Breast epithelium (tissue), 4 donors: ENCODE measurements around the gene CABLES2. TPM values are rescaled to one million over a fixed set of nuclear protein-coding genes. Genes with fewer than 3 reads are reported as not detected.

Experiments used
- DNase-seq, 2 donors: peaks; one replicate each; pipeline ENCODE4 v3.0.0-alpha.2; 2019; ENCODE audit warnings: low spot score in 2 of 2
- H3K27ac ChIP-seq, 2 donors: fragments of 200-600 bp; sonication (generic) in 1 of 2; one replicate each; pipeline ENCODE4 v1.5.1; 2016 to 2019; ENCODE audit warnings: mild to moderate bottlenecking in 1 of 2
- H3K27me3 ChIP-seq, 2 donors: fragments of 200-600 bp; sonication (generic) in 1 of 2; one replicate each; pipeline versions ENCODE4 v1.5.1 to v1.6.0; 2017 to 2019; ENCODE audit warnings: control low read depth in 1 of 2, mild to moderate bottlenecking in 1 of 2
- H3K36me3 ChIP-seq: fragments of 200-600 bp; one replicate; pipeline ENCODE4 v1.5.1; 2019
- H3K4me1 ChIP-seq, 2 donors: fragments of 200-600 bp; sonication (generic); one replicate each; pipeline ENCODE4 v1.5.1; 2016 to 2019; ENCODE audit warnings: control low read depth in 1 of 2
- H3K4me3 ChIP-seq, 3 donors: fragments of 200-600 bp; sonication (generic); 1 replicate in 2 of 3; 2 replicates in 1 of 3; pipeline ENCODE4 v1.5.1; 2016 to 2019; ENCODE audit warnings: mild to moderate bottlenecking in 3 of 3, moderate library complexity in 2 of 3
- H3K9me3 ChIP-seq, 2 donors: fragments of 200-600 bp; sonication (generic) in 1 of 2; one replicate each; pipeline ENCODE4 v1.5.1; 2016 to 2019; ENCODE audit warnings: control low read depth in 1 of 2
- CTCF ChIP-seq, 3 donors: fragments of 450-650 bp; IDR thresholded peaks; one replicate each; pipeline ENCODE4 v1.5.1; 2016 to 2017; ENCODE audit warnings: antibody characterized with exemption in 3 of 3, mild to moderate bottlenecking in 3 of 3, moderate library complexity in 3 of 3
- POLR2A ChIP-seq: fragments of 450-650 bp; IDR thresholded peaks from one replicate; pipeline ENCODE4 v1.6.1; 2016; ENCODE audit warnings: antibody characterized with exemption, mild to moderate bottlenecking, moderate library complexity
- POLR2AphosphoS5 ChIP-seq, 3 donors: sonication (generic); formaldehyde crosslinking; IDR thresholded peaks; one replicate each; pipeline ENCODE4 v1.6.1; 2017; ENCODE audit warnings: antibody characterized with exemption in 3 of 3
- intact Hi-C: fragments of 100-400 bp; cut with DNase I; formaldehyde crosslinking; loops from one replicate; pipeline ENCODE4 v1.15.1; 2023; ENCODE audit warnings: low total_unique reads
- total RNA-seq, 3 donors: library from RNA; depleted of rRNA; stranded (reverse); fragments of >200 nt; gene quantifications; one replicate each; pipeline ENCODE4 v1.1.0, GENCODE V29; 2016

The CABLES2 gene
- total RNA-seq, 3 donors from 2014 or later: 1.8 to 3.2 (median 2.9) TPM

- no peaks in the 10 kb centered on the region for H3K36me3 ChIP-seq
- TF ChIP-seq CTCF (IDR thresholded peaks at IDR 0.05): no peak
- TF ChIP-seq POLR2A: no peak
- TF ChIP-seq POLR2AphosphoS5 (IDR thresholded peaks at IDR 0.05): no peak
- H3K27me3 ChIP-seq: no peaks in the 10 kb centered on the region
- intact Hi-C loops: no loop called here
- H3K4me1 ChIP-seq: peaks cover 11 to 12% of the 10 kb centered on the region in 2 donors
- no peak for DNase-seq
- H3K4me3 ChIP-seq: no peak overlapping the region
- H3K9me3 ChIP-seq: no peaks in the 10 kb centered on the region
- H3K27ac ChIP-seq: no peak overlapping the region
These were observed 3.8 kb downstream of the CABLES2 start for GRCh38 chr20:62403331-62403730.

- H3K4me1 ChIP-seq: peaks cover 10 to 12% of the 10 kb centered on the region in 2 donors
- intact Hi-C loops: no loop called here
- H3K27ac ChIP-seq: no peak overlapping the region
- no peak for TF ChIP-seq POLR2AphosphoS5 (IDR thresholded peaks at IDR 0.05)
- TF ChIP-seq POLR2A: no peak
- no peak for TF ChIP-seq CTCF (IDR thresholded peaks at IDR 0.05)
- H3K4me3 ChIP-seq: no peak overlapping the region
- DNase-seq: no peak
- H3K36me3 ChIP-seq: no peaks in the 10 kb centered on the region
- H3K9me3 ChIP-seq: no peaks in the 10 kb centered on the region
- H3K27me3 ChIP-seq: no peaks in the 10 kb centered on the region
These were observed 4.5 kb downstream of the CABLES2 start for GRCh38 chr20:62402456-62403150.

GRCh38 chr20:62401331-62401779 is 5.7 kb downstream of the CABLES2 start:
- no peaks in the 10 kb centered on the region for H3K36me3 ChIP-seq
- H3K4me3 ChIP-seq: no peak overlapping the region
- no peaks in the 10 kb centered on the region for H3K27me3 ChIP-seq
- H3K4me1 ChIP-seq: peaks cover 7 to 11% of the 10 kb centered on the region in 2 donors
- no peak for TF ChIP-seq POLR2A
- no peak for TF ChIP-seq CTCF (IDR thresholded peaks at IDR 0.05)
- TF ChIP-seq POLR2AphosphoS5 (IDR thresholded peaks at IDR 0.05): no peak
- H3K9me3 ChIP-seq: no peaks in the 10 kb centered on the region
- intact Hi-C loops: no loop called here
- no peak overlapping the region for H3K27ac ChIP-seq
- DNase-seq: no peak

- no peak overlapping the region for H3K4me3 ChIP-seq
- H3K36me3 ChIP-seq: no peaks in the 10 kb centered on the region
- TF ChIP-seq CTCF (IDR thresholded peaks at IDR 0.05): no peak
- TF ChIP-seq POLR2AphosphoS5 (IDR thresholded peaks at IDR 0.05): no peak
These were observed 6.5 kb downstream of the CABLES2 start for GRCh38 chr20:62400541-62400940.

GRCh38 chr20:62400021-62400420 is 7.1 kb downstream of the CABLES2 start:
- H3K4me1 ChIP-seq: no peaks in the 10 kb centered on the region
- H3K27me3 ChIP-seq: no peaks in the 10 kb centered on the region
- TF ChIP-seq POLR2A: no peak
- TF ChIP-seq CTCF (IDR thresholded peaks at IDR 0.05): no peak
- no peak for TF ChIP-seq POLR2AphosphoS5 (IDR thresholded peaks at IDR 0.05)
- no peaks in the 10 kb centered on the region for H3K9me3 ChIP-seq
- intact Hi-C loops: no loop called here
- DNase-seq: no peak
- H3K36me3 ChIP-seq: no peaks in the 10 kb centered on the region
- H3K27ac ChIP-seq: no peak overlapping the region
- no peak overlapping the region for H3K4me3 ChIP-seq

More at GRCh38 chr20:62400541-62400940, 6.5 kb downstream of the CABLES2 start:
- intact Hi-C loops: no loop called here
- Histone ChIP-seq H3K9me3 (no peaks in the 10 kb centered on the region), H3K4me1 (peaks cover 3 to 5% of the 10 kb centered on the region in 2 donors), H3K27me3 (no peaks in the 10 kb centered on the region), H3K27ac (no peak overlapping the region)
- no peak for DNase-seq
